AG08396 (cell line): Measurements from ENCODE around the gene CAPN6.
A peak's percentile ranks its signal among the peaks of the same experiment; 100 is the strongest.

Experiments
- DNase-seq: peaks from one replicate; pipeline ENCODE4 v3.0.0; 2012; ENCODE audit warnings: low spot score, mixed read lengths

CAPN6 gene, protein sequence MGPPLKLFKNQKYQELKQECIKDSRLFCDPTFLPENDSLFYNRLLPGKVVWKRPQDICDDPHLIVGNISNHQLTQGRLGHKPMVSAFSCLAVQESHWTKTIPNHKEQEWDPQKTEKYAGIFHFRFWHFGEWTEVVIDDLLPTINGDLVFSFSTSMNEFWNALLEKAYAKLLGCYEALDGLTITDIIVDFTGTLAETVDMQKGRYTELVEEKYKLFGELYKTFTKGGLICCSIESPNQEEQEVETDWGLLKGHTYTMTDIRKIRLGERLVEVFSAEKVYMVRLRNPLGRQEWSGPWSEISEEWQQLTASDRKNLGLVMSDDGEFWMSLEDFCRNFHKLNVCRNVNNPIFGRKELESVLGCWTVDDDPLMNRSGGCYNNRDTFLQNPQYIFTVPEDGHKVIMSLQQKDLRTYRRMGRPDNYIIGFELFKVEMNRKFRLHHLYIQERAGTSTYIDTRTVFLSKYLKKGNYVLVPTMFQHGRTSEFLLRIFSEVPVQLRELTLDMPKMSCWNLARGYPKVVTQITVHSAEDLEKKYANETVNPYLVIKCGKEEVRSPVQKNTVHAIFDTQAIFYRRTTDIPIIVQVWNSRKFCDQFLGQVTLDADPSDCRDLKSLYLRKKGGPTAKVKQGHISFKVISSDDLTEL

DNA sequence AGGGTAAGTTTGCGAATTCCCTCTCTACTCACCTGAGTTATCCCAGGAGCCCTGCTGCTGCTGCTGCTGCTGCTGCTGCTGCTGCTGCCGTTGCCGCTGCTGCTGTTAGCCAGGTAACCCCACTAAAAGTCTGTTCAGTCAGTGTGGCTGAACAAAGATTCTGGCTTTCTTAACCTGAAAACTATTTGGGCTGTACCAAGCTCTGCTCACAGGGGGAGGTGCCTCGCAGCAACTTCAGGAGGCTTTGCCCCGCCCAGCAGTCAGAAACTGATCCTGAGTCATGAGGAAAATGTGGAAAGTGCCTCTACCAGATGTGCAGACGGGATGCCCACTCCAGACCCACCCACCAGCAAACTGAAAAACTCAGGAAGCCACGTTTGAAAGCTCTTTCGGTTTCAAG lies at the start of gene CAPN6:
Gene CAPN6 (minus strand): TSS at position 145 of the 400 bp plus-strand sequence. CDS start 6,547 bp downstream, outside the sequence.
- DNase-seq: peak; percentile 6

DNA sequence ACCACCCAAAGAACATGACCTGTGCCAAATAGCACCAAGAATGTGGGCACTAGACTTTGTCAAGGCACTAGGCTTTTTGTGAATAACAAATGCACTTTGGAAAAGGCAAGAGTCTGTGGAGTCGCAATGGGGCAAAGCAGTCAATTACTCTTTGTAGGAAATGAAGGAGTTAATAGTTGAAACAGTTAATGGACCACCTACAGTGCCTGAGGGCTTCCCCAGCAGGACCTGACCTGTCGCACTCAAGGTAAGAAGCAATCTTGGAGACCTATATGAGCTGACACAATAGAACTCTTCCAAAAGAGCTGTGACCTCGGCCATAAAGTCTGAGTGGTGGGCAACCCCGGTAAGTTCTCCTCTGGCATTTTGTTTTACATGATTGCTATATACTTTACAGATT lies 49.2 kb upstream of the CAPN6 start:
- no peak for DNase-seq

DNA sequence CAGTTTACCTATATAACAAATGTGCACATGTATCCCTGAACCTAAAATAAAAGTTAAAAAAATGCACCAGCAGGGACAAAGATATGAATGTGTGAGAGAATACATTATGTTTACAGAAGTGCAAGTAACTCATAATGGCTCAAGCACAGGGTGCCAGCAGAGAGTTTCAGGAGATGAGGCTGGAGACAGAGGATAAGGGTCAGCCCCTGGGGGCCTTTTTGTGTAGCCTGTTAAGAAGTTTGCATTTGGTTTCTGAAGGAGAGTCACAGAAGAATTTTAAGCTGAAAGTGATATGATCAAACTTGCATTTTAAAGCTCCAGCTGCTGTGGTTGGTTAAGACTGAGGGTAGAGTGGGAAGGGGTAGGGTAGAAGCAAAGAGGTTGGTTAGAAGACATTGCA lies 48.6 kb upstream of the CAPN6 start:
- no peak for DNase-seq

DNA sequence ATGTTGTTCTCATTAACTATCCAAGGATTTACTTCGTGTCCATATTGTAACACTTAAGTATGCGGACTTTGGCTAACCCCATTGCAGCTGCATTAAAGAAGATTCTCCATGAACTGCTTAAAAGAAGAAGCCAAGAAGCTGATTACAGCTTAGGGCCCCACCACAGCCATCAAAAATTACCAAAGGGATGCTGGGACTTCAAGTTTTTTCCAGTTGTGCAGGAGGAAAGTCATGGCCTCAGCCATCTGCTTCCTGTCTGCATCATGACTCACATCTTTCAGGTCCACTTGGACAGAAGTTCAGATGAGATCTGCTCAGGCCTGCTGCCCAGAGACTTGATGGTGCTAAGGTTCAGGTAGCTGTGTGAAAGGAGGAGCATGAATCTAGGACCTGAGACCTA lies 38.8 kb upstream of the CAPN6 start:
- DNase-seq: no peak

DNA sequence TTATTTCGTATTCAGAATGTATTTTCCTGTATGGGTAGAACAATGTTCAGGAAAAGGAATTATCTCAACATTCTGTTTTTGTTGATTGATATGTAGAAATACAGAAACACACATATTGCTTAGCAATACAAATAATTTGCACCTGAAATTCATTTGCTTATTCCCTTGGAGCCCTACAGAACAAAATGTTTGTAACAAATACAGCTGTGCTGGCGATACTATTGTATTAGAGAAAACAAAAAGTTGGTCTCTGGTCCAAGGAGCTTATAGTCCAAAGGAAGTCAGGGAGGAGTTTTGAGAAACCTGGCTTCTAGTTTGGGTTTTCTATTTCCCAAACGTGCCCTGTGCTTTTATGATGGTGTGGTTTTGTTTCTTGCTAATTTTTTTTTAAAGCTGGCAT lies 37.8 kb upstream of the CAPN6 start:
- no peak for DNase-seq

DNA sequence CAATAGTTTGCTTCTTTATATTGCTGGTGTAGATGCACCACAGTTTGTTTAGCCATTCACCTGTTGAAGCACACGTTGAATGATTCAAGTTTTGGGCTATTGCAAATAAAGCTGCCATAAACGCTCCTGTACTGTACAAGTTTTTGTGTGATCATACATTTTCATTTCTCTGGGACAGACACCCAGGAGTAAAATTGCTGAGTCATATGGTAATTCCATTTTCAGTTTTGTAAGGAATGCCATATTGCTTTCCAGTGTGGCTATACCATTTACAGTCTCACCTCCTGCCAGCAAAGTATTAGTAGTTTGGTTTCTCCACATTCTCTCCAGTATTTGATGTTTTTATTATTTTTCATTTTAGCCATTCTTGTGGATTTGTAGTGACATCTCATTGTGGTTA lies 32.0 kb upstream of the CAPN6 start:
- DNase-seq: no peak

DNA sequence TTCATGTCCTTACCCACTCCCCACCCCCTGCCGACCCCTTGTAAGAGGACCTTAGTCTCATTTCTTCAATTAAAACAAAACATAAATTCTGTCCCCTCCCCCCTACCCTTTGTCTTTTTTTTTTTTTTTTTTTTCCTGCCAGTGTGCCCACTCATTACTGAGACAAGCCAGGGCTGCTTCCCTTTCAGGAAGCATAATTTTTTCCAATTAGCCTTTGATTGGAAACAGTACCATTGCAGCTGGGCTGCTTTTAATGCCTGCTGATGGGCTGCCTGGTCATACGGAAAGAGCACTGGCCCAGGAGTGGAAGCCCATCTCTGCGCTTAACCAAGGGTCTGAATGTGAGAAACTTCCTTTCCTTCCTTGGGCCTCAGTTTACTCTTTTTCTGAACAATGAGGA lies 18.6 kb upstream of the CAPN6 start:
- no peak for DNase-seq

DNA sequence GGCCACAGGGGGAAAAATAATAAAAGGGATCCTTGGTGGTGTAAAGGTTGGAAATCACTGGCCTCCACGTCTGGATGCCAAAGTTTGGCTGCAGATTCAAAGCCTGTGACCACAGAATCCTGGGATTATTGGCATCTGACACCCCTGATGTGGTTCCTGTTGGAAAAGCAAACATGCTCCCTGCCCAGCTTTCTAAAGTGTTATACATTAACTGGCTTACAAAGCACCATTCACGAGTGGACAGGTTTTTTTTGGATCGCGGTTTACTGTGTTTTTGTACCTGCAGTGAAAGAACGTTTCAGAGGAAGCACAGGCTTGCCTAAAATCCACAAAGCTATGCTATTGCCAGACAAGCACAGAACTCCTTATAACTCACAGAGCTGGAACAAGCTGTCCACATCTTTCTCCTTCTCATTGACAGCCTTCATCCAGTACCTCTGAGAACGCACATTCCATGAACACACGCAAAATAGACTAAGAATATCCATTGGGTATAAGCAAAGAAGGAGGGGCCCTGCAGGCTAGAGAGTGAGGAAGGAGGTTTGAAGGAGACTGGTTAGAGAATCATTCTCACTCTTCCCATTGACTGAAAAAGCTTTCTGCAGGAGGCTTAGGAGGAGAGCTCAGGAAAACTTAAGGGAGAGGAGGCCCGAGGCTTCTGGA lies 14.5 kb upstream of the CAPN6 start:
- DNase-seq: no peak

DNA sequence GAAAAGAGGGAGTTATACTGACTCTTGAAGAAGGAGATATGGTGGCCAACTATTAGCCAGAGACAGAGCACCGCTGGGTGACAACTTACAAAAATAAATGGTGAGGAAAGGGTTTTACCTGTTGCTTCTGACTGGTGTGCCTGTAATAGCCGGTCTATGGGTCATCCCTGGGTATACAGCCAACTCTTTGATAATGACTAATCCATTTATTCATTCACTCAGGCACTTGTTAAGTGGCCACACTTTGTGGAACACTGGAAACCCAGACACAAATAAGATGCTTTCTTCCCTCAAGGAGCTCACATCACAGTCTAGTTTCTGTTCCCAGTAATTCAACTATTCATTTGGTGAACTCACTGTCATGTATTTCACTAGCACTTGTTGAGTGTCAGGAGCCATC lies 13.2 kb upstream of the CAPN6 start:
- no peak for DNase-seq

DNA sequence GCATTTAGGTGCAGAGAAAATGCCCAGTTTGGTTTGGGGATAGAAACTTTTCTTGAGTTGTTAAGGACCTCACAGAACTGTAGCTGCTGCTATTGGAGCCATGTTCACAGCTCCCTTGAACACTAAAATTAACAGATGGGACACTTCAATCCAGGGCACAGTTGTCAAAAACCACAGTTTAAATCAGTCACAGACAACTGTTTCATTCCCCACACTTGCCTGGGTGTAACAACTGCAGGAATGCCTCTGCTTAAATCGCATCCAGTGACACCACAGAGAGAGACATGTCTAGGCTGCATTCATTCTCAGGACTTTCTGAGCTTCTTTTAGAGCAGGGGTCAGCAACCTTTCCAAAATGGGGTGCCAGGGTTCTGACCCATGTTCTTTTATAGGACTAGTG lies 12.7 kb upstream of the CAPN6 start:
- no peak for DNase-seq

DNA sequence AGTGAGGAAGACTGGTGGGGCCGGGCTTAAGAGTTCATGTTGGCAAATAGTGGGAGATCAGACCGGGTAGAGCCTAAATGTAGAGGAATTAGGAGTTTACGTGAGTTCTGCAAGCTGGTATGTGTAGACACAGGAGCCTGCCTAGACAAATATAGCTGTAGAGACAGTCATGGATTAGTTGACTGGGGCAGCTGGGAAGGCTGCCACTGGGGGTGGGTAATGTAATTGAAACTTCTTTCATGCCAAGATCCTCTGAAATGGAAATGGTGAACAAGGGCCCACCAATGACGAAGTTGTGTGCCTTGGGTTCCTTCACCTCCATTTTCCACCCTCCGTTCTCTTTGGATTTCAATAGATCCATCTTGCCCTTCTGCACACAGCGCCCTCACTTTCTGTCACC lies 11.9 kb upstream of the CAPN6 start:
- no peak for DNase-seq

DNA sequence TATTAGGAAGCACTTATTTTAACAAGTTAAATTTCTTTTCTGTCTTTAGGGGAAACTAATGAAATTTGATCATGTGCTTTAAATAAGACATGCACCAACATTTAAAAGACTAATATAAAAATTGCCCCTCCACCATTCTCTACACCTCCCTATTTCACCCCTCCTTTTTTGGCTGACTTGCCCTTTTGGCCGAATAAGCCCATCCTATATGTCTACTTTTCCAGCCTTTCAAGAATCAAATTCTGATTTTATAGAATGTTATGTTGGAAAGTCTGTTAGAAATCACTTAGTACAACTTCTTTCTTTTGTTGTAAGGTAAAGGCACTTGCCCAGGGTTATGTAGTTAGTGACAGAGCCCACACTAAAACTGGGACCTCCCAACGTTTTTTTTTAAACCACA lies 1.8 kb downstream of the CAPN6 start:
- no peak for DNase-seq

DNA sequence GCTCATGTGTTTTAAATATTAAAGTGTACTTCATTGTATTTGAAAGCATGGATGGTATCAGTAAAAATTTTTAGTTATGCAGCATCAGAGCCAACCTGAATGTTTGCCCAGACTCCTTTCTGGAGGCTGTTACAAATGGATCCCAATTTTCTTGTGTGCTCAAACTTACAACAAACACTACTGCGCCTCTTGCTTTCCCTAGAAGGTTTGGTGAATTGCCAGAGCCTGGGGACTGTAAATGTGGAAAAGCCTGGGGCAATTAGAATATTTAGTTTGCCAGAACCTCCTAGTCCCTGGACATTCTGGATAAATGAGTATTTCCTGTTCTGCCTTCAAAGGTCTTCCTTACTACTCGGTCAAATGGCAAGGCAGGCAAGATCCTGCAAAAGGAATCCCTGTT lies 4.8 kb downstream of the CAPN6 start:
- DNase-seq: no peak

DNA sequence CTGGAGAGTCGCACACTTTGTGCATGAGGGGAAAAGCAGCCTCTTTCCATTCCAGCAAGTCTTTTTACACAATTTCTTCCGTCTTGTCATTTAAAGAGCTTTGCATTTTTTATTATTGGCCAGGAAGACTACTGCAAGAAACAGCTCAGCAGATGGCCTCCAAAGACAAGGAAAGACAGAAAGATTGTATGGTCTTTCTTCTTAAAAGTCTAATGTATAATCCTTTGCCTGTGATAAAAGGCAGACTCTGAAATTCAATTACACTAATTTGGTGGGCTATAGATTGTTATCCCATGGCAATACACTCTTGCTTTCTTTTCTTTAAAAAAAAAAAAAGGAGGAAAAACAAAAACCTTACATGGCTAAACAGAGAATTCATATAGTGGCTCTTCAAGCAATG lies 5.9 kb downstream of the CAPN6 start:
- no peak for DNase-seq

DNA sequence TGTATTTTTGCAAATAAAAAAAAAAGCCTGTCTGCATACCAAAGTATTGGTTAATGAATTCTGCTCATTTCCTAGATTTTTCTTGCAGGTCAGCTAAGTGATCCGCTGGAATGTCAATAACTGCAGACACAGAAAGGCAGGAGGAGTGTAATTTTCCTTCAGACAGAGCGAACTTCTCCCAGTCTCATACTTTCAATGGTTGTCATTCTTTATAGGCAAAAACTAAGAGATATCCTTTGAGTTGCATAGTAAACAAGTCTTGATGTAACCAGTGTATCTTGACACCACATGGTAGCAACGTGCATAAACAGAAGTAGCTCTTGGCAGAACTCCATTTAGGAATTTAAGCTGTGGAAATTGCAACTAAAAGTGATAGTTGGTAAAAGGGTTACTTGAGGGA lies 8.2 kb downstream of the CAPN6 start:
- DNase-seq: no peak

DNA sequence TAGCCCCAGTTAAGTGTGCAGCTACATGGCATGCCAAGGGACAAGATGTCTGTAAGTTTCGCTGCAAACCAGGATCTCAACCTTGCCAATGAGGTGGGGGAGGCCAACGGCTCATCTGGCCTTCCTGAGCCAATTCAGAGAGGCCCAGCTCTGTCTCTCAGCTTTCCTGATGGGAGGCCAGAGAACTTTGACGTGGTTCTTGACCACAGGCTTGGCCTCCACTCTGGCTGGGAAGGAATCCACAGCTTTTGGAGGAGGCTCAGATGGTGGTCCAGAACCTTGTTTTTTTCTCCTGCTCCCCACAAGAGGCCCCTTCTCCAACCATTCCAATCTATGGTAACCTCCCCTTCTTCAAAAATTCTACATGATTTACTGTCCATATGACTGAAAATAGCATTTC lies 9.8 kb downstream of the CAPN6 start:
- no peak for DNase-seq

DNA sequence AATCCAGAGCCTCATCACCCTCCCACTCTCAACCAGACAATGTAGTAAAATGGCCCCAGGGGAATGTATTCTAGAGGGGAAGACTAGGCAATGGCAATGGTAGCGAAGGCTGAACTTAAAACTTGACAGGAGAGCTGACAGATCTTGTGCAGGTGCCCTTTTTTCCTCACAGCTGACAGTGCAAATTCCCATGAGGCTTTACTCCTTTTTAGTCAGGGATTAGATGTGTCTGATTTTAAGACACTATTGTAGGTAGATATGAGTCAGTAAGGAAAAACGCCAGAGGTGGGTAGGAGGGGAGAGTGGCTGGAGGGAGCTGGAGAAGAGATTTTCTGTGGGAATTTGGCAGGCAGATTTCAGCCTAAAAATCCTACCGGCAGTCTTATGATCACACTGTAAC lies 10.7 kb downstream of the CAPN6 start:
- DNase-seq: no peak

DNA sequence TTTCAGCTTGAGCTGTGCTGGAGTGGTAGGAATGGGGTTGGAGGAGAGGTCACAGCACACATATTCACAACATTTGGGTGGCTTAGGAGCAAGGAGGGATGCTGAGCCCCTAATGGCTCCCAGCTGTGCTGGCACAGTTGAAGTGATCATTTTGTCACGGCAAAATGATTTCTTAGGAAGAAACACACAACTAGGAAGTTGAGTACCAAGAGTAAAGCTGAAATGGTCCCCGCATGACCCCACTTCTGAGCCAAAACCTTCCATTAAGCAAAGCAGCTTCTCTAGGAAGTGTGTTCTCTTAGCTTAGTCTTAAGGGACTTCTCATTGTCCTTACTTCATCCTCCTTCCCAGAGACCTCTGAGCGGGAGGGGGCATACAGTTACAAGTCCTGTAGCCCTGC lies 12.6 kb downstream of the CAPN6 start:
- DNase-seq: no peak

DNA sequence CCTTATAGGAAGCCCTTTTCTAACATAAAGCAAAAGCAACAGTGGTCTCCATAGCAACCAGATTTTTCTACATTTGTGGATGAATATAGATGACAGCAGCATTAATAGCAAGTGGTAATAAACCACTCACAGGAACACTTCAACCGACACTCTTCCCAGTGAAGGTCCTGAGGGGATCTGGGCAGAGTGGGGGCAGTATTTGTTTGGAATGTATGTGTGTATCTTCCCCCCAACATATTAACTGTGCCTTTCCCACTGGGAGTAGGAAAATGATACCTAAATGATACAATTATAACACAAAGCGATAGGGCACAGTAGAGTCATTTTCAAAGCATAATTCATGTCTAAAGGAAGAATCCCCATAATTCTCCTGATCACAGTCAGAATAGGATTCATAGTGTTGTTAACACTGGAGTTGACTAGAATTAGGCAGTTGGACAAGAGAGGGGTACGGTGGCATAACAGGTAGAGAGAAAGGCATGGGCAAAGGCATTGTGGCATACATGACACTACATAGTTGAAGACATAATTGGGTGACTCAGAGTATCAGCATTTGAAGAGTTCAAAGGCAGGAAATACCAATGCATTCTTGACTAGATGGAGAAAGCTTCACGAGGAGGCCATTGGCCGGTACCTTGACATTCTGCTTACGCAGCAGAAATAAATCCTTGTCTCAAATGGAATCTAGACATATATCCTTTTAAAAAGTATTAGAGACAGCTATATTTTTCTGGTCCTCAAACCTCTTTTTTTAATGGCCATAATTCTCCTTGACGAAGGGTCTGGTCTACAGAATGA lies 15.2 kb downstream of the CAPN6 start:
- no peak for DNase-seq

DNA sequence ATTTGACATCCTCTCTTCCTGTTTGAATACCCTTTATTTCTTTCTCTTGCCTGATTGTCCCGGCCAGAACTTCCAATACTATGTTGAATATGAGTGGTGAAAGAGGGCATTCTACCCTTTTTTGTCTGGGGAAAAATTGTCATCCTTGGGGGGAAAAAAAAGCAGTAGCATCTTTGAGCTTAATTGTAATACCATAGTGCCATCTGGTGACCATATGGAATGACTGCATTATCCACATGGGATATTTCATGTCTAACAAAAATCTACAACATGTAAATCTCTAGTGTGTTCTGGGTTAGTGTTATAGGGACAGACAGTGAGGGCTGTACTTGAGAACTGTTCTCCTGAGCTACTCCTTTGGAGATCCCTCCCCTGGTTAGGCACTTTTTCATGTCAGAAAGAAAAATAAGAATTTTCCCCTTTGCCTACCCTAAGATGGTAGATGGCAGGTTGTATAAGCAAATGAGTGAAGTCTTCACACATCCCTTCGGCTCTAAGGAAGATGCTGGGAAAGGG lies 26.0 kb downstream of the CAPN6 start:
- peak; percentile 10 for DNase-seq

DNA sequence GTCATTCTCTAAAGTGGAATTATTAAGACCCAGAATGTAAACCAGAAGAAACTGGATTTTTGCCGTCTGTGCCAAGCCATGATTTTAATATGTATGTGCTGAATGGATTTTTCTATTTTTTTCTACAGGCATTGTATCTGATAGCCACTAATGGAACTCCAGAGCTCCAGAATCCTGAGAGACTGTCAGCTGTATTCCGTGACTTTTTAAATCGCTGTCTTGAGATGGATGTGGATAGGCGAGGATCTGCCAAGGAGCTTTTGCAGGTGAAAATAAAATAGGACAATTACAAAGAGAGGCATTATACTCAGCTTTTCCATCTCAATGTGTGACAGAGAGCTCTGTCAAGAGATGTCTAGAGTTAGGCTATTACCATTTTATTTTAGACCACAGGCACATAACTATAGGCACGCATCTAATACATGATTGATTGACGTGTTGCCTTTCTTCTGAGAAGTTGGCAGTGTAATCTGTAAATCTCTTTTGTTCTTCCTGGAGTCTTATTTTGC lies 53.9 kb downstream of the CAPN6 start:
- no peak for DNase-seq

DNA sequence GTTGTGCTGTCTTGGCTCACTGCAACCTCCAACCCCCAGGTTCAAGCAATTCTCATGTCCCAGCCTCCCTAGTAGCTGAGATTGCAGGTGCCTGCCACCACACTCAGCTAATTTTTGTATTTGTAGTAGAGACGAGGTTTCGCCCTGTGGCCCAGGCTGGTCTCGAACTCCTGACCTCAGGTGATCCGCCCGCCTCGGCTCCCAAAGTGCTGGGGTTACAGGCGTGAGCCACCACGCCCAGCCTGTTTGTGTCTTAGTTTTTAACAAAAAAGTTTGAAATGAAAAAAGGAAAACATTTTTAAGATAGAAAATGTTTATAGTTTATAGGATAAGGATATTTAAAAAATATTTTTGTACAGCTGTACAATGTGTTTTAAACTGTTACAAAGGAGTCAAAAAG lies 62.4 kb downstream of the CAPN6 start:
- no peak for DNase-seq
